Measurements from ENCODE around the gene RAB10. TPM values are rescaled to one million over a fixed set of nuclear protein-coding genes. Genes with fewer than 3 reads are reported as not detected.
"Not testable (repeated sequence)": the region's sequence is repeated elsewhere in the genome, so short reads cannot be mapped to it uniquely, and the experiment has no call there.

The RAB10 gene
- total RNA-seq, 1 experiment from 2014 or later, result 117 TPM

DNA sequence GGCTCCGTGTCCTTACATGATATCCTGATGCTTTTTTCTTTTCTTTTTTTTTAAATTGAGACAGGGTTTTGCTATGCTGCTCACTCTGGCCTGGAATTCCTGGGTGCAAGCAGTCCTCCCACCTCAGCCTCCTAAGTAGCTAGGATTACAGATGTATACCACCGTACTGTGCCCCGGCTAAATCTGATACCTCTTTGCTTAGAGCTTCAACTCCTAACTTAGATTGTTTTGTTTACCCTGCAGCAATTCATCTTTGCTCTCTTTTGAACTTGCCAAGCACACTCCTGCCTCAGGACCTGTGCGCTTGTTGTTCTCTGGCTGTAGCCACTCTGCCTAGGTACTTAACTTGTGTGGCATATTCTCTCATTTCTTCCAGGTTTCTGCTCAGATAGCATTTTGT is 24.5 kb downstream of the RAB10 start:
- DNase-seq (ENCODE audit: low read depth), result no peak

DNA sequence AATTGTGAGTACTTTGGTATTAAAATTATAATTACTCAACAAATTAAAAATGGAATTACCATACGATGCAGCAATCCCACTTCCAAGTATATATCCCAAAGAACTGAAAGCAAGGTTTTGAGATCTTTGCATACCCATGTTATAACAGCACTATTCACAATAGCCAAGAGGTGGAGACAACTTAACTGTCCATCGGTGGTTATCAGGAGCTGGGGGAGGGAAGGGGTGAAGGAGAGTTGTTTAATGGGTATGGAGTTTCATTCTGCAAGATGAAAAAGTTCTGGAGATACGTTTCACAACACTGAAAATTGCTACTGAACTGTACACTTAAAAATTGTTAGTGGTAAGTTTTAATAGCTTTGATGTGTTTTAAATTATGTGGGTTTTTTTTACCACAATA is 25.7 kb downstream of the RAB10 start:
- no peak for DNase-seq (ENCODE audit: low read depth)

DNA sequence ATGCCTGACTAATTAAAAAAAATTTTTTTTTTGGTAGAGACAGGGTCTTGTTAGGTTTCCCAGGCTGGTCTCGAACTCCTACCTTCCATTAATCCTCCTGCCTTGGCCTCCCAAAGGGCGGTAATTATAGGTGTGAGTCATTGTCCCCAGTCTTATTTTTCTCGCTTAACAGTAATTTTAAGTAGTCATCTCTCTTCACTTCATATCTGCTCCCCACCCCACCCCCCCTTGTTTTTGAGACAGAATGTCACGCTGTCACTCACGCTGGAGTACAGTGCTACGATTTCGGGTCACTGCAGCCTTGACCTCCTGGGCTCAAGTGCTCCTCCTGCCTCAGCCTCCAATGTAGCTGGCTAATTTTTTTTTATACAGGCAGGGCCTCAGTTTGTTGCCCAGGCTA is 27.7 kb downstream of the RAB10 start:
- DNase-seq (ENCODE audit: low read depth), result no peak

DNA sequence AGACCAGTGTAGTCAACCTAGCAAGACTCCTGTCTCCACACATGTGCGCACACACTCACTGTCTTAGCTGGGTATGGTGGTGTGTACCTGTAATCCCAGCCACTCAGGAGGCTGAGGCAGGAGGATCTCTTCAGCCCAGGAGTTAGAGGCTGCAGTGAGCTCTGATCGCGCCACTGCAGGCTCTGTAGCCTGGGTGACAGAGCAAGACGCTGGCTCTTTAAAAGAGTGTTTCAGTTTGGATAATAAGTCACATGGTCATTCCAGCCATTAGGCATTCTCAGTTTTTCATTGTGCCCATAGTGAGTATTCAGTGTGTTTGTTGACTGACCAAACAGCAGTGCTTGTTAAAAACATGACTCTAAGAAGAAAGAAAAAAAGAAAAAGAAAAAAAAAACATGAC is 31.0 kb downstream of the RAB10 start:
- no peak for DNase-seq (ENCODE audit: low read depth)

DNA sequence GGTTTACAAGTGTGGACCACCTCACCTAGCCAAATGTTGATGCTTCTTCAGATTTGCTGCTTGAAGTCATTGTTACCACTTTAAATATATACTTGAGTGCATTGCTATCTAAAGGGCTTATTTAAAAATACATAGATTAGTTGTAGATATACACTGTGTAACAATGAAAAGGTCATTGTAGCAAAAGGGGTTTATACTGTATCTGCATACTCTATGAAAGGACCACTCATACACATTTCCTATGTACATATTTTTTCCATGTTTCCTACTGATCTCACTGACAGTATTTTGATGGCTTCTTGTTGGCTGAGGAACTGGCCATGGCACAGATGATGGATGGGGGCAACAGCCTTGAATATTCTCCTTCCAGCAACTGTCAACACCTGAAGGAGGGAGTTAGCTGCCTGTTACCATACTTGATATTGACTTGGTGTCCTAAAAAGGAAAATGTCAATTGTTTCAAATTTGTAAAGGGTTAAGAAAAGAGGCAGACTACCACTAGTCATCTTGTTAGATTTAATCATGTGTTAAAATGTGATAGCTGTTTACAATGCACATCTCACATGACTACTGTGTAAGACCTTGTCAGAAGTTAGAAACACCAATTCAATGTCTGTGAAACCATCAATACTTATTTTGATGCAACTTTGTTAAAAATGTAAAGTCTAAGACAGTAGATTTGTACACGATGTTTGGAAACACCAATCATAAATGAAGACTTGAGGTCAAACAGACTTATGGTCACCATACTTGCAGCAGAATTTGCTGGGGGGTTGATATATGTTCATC is 33.5 kb downstream of the RAB10 start:
- DNase-seq (ENCODE audit: low read depth), result no peak

DNA sequence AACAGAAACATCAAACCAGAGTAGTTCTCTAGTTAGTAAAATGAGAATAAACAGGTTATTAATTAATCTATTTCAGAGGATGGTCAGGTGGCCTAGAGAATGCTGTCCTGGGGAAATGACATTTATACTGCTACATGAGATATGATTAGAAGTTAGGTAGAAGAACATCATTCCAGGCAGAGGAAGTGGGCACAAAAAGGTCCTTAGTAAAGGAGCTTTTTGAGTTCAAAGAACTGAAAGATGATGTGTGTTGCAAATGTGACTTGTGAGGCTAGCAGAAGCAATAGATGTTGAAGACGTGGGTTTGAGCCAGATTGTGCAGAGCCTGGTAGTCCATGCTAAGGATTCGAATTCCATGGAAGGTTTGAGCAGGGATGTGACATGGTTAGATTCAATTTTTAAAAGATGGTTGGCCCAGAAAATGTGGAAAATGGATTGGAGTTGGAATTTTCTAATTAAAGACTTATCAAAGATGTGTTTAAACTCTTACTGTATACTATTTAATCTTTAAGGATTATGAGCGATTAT is 34.2 kb downstream of the RAB10 start:
- DNase-seq (ENCODE audit: low read depth), result no peak

DNA sequence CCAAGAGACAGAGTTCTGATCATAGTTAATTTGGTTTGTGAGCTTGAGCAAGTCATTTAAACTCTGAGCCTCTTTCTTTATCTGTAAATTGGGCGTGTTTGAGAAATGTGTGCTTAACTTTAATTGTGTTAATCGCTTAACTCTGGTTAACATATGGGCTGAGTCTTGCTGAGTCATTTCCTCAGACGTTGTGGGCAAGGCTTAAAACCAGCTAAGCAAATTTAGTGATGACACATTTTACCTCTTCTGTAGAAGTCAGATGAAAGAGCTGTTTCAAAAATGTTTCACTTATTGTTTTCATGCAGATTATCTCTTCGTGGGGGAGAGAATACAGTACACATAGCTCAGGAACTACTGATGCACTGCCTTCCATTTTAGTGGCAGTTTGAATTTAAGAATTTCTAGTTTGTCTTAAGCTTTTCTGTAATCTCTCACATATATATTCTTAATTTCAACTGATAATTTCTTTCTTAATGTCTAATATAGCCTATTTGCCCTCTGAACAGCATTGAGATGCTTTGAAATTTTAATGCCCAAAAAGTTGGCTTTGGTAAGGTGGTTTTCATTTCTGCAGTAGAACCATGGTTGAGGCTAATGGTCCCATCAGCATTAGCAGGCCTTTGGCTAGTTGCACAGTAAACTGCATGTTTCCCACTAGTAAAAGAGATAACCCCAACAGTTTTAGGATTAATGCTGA is 34.9 kb downstream of the RAB10 start:
- peak; percentile 88 for DNase-seq (ENCODE audit: low read depth)

DNA sequence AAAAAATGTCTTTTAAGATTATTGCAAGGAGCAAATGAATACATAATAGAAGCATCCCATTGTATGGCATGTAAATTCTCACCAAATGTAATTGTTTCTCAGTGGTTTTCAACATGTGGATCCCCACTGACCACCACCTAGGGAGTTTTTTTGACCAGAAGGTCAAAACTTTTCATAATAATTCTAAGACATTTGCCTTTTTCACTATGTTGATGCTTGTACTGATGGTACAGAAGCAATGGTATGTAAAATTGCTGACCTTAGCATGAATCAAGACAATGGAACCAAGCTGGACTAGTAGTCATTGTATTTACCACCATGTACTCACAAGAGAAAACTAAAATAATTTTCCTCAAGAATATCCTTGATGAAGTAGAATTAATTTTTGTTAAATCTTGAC is 36.8 kb downstream of the RAB10 start:
- no peak for DNase-seq (ENCODE audit: low read depth)

DNA sequence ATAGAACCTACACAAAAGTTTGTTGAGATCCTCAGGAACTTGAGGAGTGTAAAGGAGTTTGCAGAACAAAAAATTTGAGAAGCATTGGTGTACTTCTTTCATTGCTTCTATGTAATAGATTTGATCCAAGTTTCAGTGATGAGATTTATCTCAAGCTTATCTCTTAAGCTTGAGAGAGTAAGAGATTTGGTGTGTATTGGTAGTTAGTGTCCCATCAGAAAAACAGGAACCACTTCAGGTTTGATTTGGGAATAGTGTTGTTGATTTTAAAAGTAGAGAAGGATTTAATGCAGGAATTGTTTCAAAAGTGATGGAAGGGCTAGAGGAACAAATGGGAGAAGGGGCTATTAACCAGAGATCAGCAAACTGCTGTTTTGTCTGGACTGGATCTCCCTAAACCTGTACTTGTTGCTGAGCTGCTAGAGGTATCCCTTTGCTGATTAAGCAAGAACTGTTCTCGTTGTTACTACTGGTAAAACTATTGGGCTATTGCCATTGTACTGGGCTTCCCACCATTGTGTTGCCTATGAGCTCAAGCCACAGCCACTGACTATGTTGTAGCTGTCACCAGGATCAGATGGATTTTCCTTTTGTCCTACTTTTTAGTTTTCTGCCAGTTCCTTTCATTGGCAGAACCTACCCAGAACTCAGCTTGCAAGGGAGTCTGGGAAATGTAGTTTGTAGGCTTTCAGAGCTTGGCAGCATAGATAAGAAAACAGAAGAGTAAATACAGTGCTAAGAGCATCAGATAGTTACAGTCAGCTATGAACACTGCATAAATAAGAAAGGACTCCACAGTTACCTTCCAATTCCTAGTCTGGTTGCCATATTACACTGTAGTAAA is 39.3 kb downstream of the RAB10 start:
- DNase-seq (ENCODE audit: low read depth), result no peak

DNA sequence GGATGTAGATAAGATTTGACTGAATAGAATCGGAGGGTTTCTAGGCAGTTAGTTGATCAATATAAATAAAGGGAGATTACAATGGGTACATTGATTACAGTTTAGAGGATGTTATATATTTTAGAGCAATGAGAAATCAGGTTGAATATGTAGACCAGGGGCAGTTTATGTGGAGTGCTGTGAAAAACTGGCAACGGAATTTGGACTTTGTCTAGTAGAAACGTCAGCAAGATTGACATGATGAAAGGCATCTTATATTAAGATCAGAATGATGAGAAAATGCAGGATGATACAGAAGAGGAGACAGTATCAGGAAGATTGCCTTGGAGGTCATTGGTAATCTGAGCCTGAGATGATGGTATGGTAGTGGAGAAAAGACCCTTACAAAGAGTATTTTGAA is 39.9 kb downstream of the RAB10 start:
- DNase-seq (ENCODE audit: low read depth), result no peak

DNA sequence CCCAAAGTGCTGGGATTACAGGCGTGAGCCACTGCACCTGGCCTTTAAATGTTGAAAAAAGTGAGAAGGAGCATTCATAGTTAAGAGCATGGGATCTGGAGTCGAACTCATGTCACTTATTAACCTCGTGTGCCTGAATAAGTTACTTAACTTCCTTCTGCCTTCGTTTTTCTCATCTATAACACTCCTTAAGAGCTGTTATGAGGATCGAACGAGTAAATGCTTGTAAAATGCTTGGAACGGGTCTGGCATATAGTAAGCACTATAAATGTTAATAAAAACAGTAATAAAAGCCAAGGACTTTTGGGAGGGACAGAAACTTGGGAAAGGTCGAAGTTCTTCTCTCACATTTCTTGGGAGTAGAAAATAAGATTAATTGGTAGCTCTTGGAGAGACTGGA is 40.8 kb downstream of the RAB10 start:
- no peak for DNase-seq (ENCODE audit: low read depth)

DNA sequence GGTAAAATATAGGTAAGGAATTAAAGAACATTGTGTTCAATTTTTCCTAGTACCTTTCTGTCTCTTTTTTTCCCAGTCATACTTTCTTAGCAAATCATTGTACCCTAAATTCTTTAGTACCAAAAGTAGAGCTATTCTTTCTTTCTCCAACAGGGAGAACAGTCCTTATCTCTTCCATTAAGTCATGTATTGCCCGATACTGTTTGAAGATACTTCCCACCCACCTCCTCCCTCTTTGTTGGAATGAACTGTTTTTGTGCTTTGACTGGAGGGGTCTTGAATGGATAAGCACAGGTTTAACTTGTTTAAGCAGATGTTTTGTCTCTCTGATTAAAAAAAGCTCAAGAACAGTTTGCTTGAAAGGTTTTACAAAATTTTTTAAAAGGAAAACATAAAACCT is 41.3 kb downstream of the RAB10 start:
- DNase-seq (ENCODE audit: low read depth), result no peak

DNA sequence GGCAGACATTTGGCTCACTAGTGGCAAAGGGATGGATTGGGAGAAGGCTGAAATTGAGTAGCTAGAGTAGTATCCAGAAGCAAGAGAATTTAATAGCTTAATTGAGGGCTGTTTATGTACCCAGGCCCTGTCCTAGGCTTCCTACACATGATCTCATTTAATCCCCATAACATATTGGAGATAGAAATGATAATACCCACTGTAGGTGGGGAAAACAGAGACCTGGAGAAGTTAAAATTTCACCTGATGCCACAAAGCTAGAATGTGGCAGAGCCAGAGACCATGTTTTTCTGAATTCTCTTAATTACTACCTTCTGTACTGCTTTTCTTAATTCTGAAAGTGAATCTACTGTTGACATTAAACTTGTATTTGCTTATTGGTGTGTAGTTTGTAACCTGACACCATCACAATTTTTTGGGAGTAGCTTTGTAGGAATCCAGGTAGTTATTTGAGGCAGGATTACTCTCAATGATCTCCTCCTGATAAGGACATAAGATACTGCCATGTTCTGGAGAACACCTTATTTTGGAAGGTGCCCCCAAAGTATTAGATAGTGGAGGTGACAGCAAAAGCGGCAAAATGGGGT is 42.2 kb downstream of the RAB10 start:
- no peak for DNase-seq (ENCODE audit: low read depth)

DNA sequence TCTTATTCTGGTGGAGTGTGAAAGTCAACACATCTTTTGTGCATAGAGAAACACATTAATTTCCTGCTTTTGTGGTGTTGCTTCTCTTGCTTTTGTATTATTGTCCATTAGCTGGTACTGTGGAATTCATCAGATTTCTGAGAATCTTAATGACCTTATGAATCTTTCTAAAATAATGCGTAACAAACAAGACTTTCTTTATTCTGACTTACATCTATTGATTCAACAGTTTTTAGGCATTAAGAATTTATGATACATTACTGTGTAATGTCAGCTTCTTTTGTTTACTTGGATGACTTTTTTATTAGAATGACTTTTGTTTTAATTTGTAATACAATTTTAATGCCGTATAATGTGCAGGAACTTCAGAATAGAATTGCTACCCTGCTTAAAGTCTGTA is 43.4 kb downstream of the RAB10 start:
- DNase-seq (ENCODE audit: low read depth), result no peak

DNA sequence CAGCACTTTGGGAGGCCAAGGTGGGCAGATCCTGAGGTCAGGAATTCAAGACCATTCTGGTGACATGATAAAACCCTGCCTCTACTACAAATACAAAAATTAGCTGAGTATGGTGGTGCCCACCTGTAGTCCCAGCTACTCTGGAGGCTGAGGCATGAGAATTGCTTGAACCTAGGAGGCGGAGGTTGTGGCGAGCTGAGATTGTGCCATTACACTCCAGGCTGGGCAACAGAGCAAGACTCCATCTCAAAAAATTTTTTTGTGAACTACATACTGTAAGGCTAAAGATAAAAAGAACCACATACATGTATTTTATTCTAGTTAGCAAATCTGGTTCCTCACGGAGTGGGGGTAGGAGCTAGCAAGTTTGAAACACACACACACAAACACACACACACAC is 45.1 kb downstream of the RAB10 start:
- DNase-seq (ENCODE audit: low read depth), result no peak

DNA sequence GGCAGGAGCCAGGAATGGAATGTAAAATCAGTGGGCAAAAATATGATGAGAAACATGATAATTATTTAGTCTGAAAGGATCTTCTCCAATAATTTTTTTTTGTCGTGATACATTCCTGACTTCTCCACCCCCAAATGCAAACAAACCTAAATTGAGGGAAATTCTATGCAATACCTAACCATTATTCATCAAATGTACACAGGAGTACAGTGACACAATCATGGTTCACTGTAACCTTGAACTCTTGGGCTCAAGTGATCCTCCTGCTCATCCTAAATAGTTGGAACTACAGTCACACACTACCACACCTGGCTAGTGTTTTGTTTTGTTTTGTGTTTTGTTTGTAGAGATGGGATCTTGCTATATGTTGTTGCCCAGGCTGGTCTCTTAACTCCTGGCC is 46.5 kb downstream of the RAB10 start:
- DNase-seq (ENCODE audit: low read depth), result no peak

DNA sequence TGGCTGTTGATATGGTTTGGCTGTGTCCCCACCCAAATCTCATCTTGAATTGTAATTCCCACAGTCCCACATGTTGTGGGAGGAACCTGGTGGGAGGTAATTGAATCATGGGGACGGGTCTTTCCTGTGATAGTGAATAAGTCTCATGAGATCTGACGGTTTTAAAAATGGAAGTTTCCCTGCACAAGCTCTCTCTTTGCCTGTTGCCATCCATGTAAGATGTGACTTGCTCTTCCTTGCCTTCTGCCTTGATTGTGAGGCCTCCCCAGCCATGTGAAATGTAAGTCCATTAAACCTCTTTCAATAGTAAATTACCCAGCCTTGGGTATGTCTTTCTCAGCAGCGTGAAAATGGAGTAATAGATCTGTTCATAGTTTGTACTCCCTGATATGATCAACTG is 47.0 kb downstream of the RAB10 start:
- DNase-seq (ENCODE audit: low read depth), result not testable (repeated sequence)

DNA sequence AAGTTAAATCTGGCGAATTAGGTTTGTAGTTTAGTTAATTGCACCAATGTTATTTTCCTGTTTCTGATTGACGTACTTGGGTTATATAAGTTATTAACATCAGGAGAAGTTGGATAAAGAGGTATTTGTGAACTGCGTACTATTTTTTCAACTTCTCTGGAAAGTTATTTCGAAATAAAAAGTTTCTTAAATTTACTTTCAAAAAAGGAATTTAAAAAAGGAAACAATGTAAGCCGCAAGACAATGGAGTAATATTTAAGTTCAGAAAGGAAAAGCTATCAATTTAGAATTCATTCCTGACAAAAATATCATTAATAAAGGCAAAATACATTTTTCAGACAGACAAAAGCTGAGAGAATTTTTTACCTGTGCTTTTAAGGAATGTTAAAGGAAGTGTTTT is 47.7 kb downstream of the RAB10 start:
- DNase-seq (ENCODE audit: low read depth), result no peak

DNA sequence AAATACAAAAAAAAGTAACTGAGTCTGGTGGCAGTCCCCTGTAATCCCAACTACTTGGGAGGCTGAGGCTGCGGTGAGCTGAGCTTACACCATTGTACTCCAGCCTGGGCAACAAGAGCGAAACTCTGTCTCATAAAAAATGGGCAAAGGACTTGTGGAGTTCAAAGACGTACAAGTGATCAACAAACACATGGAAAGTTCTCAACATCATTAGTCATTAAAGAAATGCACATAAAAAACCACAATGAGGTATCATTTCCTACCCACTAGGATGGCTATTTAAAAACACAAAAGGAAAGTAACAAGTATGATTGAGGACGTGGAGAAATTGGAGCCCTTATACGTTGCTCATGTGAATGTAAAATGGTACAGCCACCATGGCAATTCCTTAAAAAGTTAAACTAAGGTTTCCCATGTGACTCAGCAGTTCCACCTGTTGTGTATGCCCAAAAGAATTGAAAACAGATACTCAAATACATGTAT is 52.3 kb downstream of the RAB10 start:
- peak; percentile 43 for DNase-seq (ENCODE audit: low read depth)

DNA sequence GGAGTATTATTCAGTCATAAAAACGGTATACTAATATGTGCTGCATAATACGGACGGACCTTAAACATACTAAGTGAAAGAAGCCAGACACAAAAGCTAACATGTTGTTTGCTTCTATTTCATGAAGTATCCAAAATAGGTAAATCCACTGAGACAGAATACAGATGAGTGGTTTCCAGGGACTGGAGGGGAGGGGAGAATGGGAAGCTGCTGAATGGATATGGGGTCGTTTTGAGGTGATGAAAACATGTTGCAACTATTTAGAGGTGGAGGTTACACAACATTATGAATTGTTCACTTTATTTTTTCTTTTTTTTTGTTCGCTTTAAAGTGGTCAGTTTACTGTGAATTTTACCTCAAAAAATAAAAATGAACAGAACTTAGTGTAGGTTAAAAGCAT is 52.9 kb downstream of the RAB10 start:
- DNase-seq (ENCODE audit: low read depth), result no peak

DNA sequence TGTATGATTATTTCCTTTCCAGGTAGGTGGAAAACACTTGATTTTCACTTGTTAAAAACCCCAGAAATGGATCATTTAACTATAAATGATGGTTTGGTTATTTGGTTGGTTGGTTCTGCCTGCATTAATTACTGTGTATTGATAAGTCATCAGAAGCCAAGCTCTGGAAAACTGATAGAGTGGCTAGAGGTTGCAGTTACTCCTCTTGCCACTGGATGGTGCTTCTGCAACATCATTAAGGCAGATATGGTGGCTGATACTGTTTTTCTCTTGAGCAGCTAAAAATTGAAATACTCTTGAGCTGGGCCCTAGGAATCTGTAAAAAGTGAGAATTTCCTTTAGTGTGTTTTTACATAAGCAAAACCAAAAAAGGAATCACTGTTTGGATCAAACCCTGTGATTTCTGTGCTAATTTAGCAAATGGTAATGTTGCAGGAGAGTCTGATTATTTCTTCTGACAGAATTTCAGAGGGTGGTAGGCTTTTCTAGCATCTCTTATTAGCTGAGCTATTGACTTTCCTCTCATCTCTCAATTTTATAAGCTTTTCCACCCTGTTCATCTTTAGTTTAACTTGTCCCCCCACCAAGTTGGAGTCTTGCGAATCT is 54.3 kb downstream of the RAB10 start:
- DNase-seq (ENCODE audit: low read depth), result peak; percentile 12
